H1 (cell line): Measurements from ENCODE around the gene C21orf91. TPM values are rescaled to one million over a fixed set of nuclear protein-coding genes. Genes with fewer than 3 reads are reported as not detected.

ENCODE experiments used
- CTCF ChIA-PET: fragments of 300-600 bp; sonication (Branson Sonifier 250); formaldehyde crosslinking; loops from one replicate; lab custom pipeline; 2021; ENCODE audit not compliant: partially characterized antibody; lab: Charles Lee
- POLR2A ChIA-PET: fragments of 300-600 bp; sonication (Branson Sonifier 250); formaldehyde crosslinking; loops from one replicate; lab custom pipeline; 2021; ENCODE audit warnings: inconsistent platforms; ENCODE audit not compliant: partially characterized antibody; lab: Charles Lee
- DNase-seq, 2 experiments: peaks; one replicate each; pipeline versions ENCODE4 v3.0.0 to v3.0.0-alpha.2; 2010 to 2022; ENCODE audit warnings: low spot score in 2 of 2, low read depth in 1 of 2, mixed read lengths in 1 of 2
- FAIRE-seq: peaks from 2 replicates; lab custom pipeline; 2011; peaks lifted over from hg19 to GRCh38; lab: Jason Lieb, UNC
- H2AFZ ChIP-seq: 2 replicates; pipeline ENCODE4 v1.8.1; 2012; ENCODE audit warnings: low read length, inconsistent platforms
- H2AK5ac ChIP-seq: 2 replicates; pipeline ENCODE4 v1.6.1; 2013; ENCODE audit warnings: low read depth, low read length
- H2BK120ac ChIP-seq: replicated peaks from 2 replicates; pipeline ENCODE3; 2013; ENCODE audit warnings: low read depth, low read length, inconsistent platforms
- H2BK12ac ChIP-seq: 2 replicates; pipeline ENCODE4 v1.6.1; 2013; ENCODE audit warnings: low read depth, low read length
- H2BK15ac ChIP-seq: 2 replicates; pipeline ENCODE4 v1.6.1; 2013; ENCODE audit warnings: low read length
- H2BK20ac ChIP-seq: 2 replicates; pipeline ENCODE4 v1.6.1; 2013; ENCODE audit warnings: low read length
- H2BK5ac ChIP-seq: 2 replicates; pipeline ENCODE4 v1.6.1; 2013; ENCODE audit warnings: low read depth, low read length
- H3K14ac ChIP-seq: 2 replicates; pipeline ENCODE4 v1.6.1; 2013; ENCODE audit warnings: inconsistent platforms; ENCODE audit not compliant: insufficient read length
- H3K18ac ChIP-seq: 2 replicates; pipeline ENCODE4 v1.6.1; 2013; ENCODE audit warnings: low read length; ENCODE audit errors: extremely low read depth
- H3K23ac ChIP-seq: 2 replicates; pipeline ENCODE4 v1.6.1; 2013; ENCODE audit warnings: inconsistent platforms; ENCODE audit not compliant: insufficient read length
- H3K23me2 ChIP-seq: 2 replicates; pipeline ENCODE4 v1.6.1; 2013; ENCODE audit warnings: low read depth, low read length
- H3K27ac ChIP-seq: 2 replicates; pipeline ENCODE4 v1.6.1; 2011; ENCODE audit warnings: low read depth, low read length, inconsistent platforms
- H3K27me3 ChIP-seq, 4 experiments: replicated peaks in 1 of 4; 1 replicate in 1 of 4; 2 replicates in 3 of 4; pipeline versions ENCODE4 v1.6.1 to v1.8.1; 2011 to 2013; ENCODE audit warnings: low read length in 3 of 4, mild to moderate bottlenecking in 3 of 4, inconsistent platforms in 2 of 4, mixed read lengths in 2 of 4, moderate library complexity in 1 of 4; ENCODE audit not compliant: control insufficient read depth in 3 of 4, insufficient read depth in 3 of 4; ENCODE audit errors: extremely low read depth in 1 of 4
- H3K36me3 ChIP-seq, 4 experiments: 2 replicates each; pipeline versions ENCODE4 v1.6.1 to v1.8.1; 2011 to 2013; ENCODE audit warnings: mild to moderate bottlenecking in 4 of 4, low read length in 3 of 4, moderate library complexity in 2 of 4, control low read depth in 1 of 4, inconsistent platforms in 1 of 4; ENCODE audit not compliant: insufficient read depth in 4 of 4, control insufficient read depth in 2 of 4
- H3K4ac ChIP-seq: replicated peaks from 2 replicates; pipeline ENCODE3; 2013; ENCODE audit warnings: low read length, low read depth, mixed read lengths, inconsistent platforms; ENCODE audit not compliant: insufficient read length
- H3K4me1 ChIP-seq, 4 experiments: replicated peaks in 1 of 4; 1 replicate in 1 of 4; 2 replicates in 3 of 4; pipeline versions ENCODE4 v1.6.1 to v1.8.1; 2011 to 2013; ENCODE audit warnings: low read length in 3 of 4, inconsistent platforms in 2 of 4, mixed read lengths in 1 of 4; ENCODE audit not compliant: insufficient read depth in 4 of 4, control insufficient read depth in 3 of 4
- H3K4me2 ChIP-seq, 2 experiments: 2 replicates each; pipeline versions ENCODE4 v1.6.1 to v1.8.1; 2011 to 2013; ENCODE audit warnings: low read depth in 2 of 2, low read length in 2 of 2, control low read depth in 1 of 2, inconsistent platforms in 1 of 2, mild to moderate bottlenecking in 1 of 2; ENCODE audit not compliant: insufficient read depth in 1 of 2
- H3K4me3 ChIP-seq, 4 experiments: fragments of 200-600, 300-600 bp in 1 of 4; sonication (generic), shearing (Covaris generic), sonication (Bioruptor Twin) in 1 of 4; 2 replicates each; pipeline versions ENCODE4 v1.5.1 to v1.8.1; 2011 to 2016; ENCODE audit warnings: low read length in 4 of 4, low read depth in 3 of 4, control low read depth in 2 of 4, inconsistent platforms in 2 of 4, mild to moderate bottlenecking in 2 of 4, mixed read lengths in 1 of 4, moderate library complexity in 1 of 4; ENCODE audit not compliant: insufficient read depth in 2 of 4; ENCODE audit errors: extremely low read depth in 1 of 4
- H3K56ac ChIP-seq: replicated peaks from 2 replicates; pipeline ENCODE3; 2013; ENCODE audit warnings: low read depth, mild to moderate bottlenecking, mixed read lengths, low read length, inconsistent platforms; ENCODE audit not compliant: insufficient read length
- H3K79me1 ChIP-seq: 2 replicates; pipeline ENCODE4 v1.6.1; 2013; ENCODE audit warnings: low read depth, low read length, control low read depth
- H3K79me2 ChIP-seq, 2 experiments: 2 replicates each; pipeline versions ENCODE4 v1.6.1 to v1.8.1; 2012 to 2013; ENCODE audit warnings: low read length in 2 of 2, mild to moderate bottlenecking in 2 of 2, inconsistent platforms in 1 of 2; ENCODE audit not compliant: insufficient read depth in 2 of 2, control insufficient read depth in 1 of 2
- H3K9ac ChIP-seq, 4 experiments: replicated peaks in 1 of 4; 1 replicate in 1 of 4; 2 replicates in 3 of 4; pipeline versions ENCODE4 v1.6.1 to v1.8.1; 2011 to 2013; ENCODE audit warnings: low read depth in 3 of 4, low read length in 3 of 4, control low read depth in 2 of 4, mild to moderate bottlenecking in 2 of 4, moderate library complexity in 2 of 4, inconsistent platforms in 1 of 4; ENCODE audit errors: extremely low read depth in 1 of 4
- H3K9me3 ChIP-seq, 2 experiments: 2 replicates each; pipeline versions ENCODE4 v1.6.1 to v1.8.1; 2012 to 2013; ENCODE audit warnings: mild to moderate bottlenecking in 2 of 2, moderate library complexity in 2 of 2, control low read depth in 1 of 2, inconsistent platforms in 1 of 2, low read depth in 1 of 2, low read length in 1 of 2, mixed read lengths in 1 of 2; ENCODE audit not compliant: insufficient read depth in 2 of 2
- H4K20me1 ChIP-seq, 2 experiments: replicated peaks in 1 of 2; 2 replicates each; pipeline versions ENCODE3 to v1.8.1; 2011 to 2013; ENCODE audit warnings: inconsistent platforms in 2 of 2, low read length in 2 of 2, mild to moderate bottlenecking in 1 of 2; ENCODE audit not compliant: insufficient read depth in 2 of 2, control insufficient read depth in 1 of 2
- H4K5ac ChIP-seq: 2 replicates; pipeline ENCODE4 v1.6.1; 2013; ENCODE audit warnings: low read length, low read depth, mixed read lengths, inconsistent platforms; ENCODE audit not compliant: insufficient read length
- H4K8ac ChIP-seq: 2 replicates; pipeline ENCODE4 v1.8.0; 2013; ENCODE audit warnings: mild to moderate bottlenecking, moderate library complexity, low read length, inconsistent platforms; ENCODE audit not compliant: insufficient read depth; ENCODE audit errors: extremely low read depth
- H4K91ac ChIP-seq: replicated peaks from 2 replicates; pipeline ENCODE3; 2013; ENCODE audit warnings: low read length, mixed read lengths, inconsistent platforms; ENCODE audit not compliant: insufficient read length
- RAD21 ChIP-seq, 2 experiments: IDR thresholded peaks in 1 of 2; conservative IDR thresholded peaks in 1 of 2; 2 replicates each; pipeline ENCODE4 v1.6.1; 2011; ENCODE audit warnings: low read depth in 2 of 2, low read length in 2 of 2, improper control_type of control experiment in 1 of 2, inconsistent platforms in 1 of 2, mild to moderate bottlenecking in 1 of 2, moderate library complexity in 1 of 2
- SP1 ChIP-seq: IDR thresholded peaks from 2 replicates; pipeline ENCODE4 v1.6.1; 2011; ENCODE audit warnings: low read depth, low read length
- WGBS, 2 experiments: shearing (Covaris generic) in 1 of 2; methylation state at CpG; one replicate each; pipeline versions ENCODE4 v1.1.6 to v1.1.7; 2013 to 2015; ENCODE audit warnings: low lambda C conversion rate in 2 of 2, mixed read lengths in 2 of 2, inconsistent platforms in 1 of 2, low coverage in 1 of 2, missing lambda C conversion rate in 1 of 2; ENCODE audit not compliant: insufficient replicate concordance in 2 of 2, insufficient coverage in 1 of 2, insufficient read length in 1 of 2; ENCODE audit errors: extremely low coverage in 1 of 2, missing lambda C conversion rate in 1 of 2; 5-methylcytosine and 5-hydroxymethylcytosine counted together
- polyA plus RNA-seq, 7 experiments: library from polyadenylated mRNA; depleted of rRNA in 3 of 7; stranded (reverse) in 5 of 7; unstranded in 2 of 7; fragments of >200 nt in 5 of 7; fragments of 200-250 nt in 2 of 7; gene quantifications; 1 replicate in 5 of 7; 2 replicates in 1 of 7; 4 replicates in 1 of 7; pipeline versions ENCODE4 v1.2.1 to v1.2.3, GENCODE V29; 2011 to 2013; ENCODE audit warnings: missing spikeins in 2 of 7, mixed read lengths in 2 of 7
- total RNA-seq: library from RNA; stranded (reverse); fragmentation: NEBNext Ultra II Directional; extraction: Animal tissue kit (Norgen Biotek cat#: 25700); gene quantifications from 2 replicates; pipeline ENCODE4 v1.2.1, GENCODE V29; 2021

Gene C21orf91
- total and polyA plus RNA-seq, 2 of the 8 experiments (the other 6 are each of a cell fraction or from before 2014, with no cell fraction given), result 4.9 to 33.6 TPM

GRCh38 chr21:17781524-17781923 is 37.6 kb downstream of the C21orf91 start:
- Histone ChIP-seq H3K23me2 (no peaks in the 10 kb centered on the region), H3K27ac (no peak overlapping the region), H3K4me2 (no peak overlapping the region), H2BK120ac (no peak overlapping the region), H3K4ac (no peak overlapping the region), H4K91ac (no peak overlapping the region), H2BK15ac (no peak overlapping the region), H3K9ac (no peak overlapping the region), H3K23ac (no peak overlapping the region), H2AFZ (no peak overlapping the region), H4K5ac (no peak overlapping the region), H4K20me1 (no peaks in the 10 kb centered on the region), H3K14ac (no peak overlapping the region), H4K8ac (no peak overlapping the region), H3K18ac (no peak overlapping the region), H3K36me3 (peaks cover 0 to 9% (median 2%) of the 10 kb centered on the region in 4 experiments; a peak in 4 of 8 replicates), H2BK5ac (no peak overlapping the region), H3K79me1 (no peaks in the 10 kb centered on the region), H3K9me3 (no peaks in the 10 kb centered on the region; a peak in 1 of 4 replicates), H3K79me2 (no peaks in the 10 kb centered on the region), H2BK20ac (no peak overlapping the region), H2AK5ac (no peak overlapping the region), H3K4me1 (peaks cover 0 to 5% (median 0%) of the 10 kb centered on the region in 4 experiments; a peak in 3 of 7 replicates), H3K27me3 (no peaks in the 10 kb centered on the region), H3K4me3 (no peak overlapping the region), H2BK12ac (no peak overlapping the region), H3K56ac (no peak overlapping the region)
- no peak for FAIRE-seq
- POLR2A ChIA-PET, result interaction anchor here (1.4 kb wide), 1 partner anchor 37 kb away, joined by 8 read pairs; the partner anchor contains the start of gene C21orf91
- no peak for DNase-seq
- WGBS, 2 experiments, result 81% methylated on average over 5 of the region's 5 CpGs; no CpG with 5 or more reads in 1 of the 2 experiments
- CTCF ChIA-PET, result interaction anchor here (0.8 to 1.2 kb wide), 4 partner anchors 14 to 150 kb away, joined by 3 to 4 read pairs (median 3); no protein-coding TSS in a partner anchor
- TF ChIP-seq RAD21 (IDR thresholded peaks at IDR 0.05 in 1 of 2, conservative IDR thresholded peaks at IDR 0.05 in 1 of 2; ENCODE audit: low read depth in 2 of 2, low read length in 2 of 2), result peak in 1 of 2 experiments; percentile 11; a peak in 1 of 4 replicates
- no peak for TF ChIP-seq SP1
